Dedifferentiated amniotic fluid mesenchymal stem cell (primary cell): Measurements from ENCODE around the gene IMMP2L.

Experiments used
- DNase-seq: peaks from one replicate; pipeline ENCODE4 v3.0.0-alpha.2; 2016; ENCODE audit errors: extremely low spot score

The IMMP2L gene

DNA sequence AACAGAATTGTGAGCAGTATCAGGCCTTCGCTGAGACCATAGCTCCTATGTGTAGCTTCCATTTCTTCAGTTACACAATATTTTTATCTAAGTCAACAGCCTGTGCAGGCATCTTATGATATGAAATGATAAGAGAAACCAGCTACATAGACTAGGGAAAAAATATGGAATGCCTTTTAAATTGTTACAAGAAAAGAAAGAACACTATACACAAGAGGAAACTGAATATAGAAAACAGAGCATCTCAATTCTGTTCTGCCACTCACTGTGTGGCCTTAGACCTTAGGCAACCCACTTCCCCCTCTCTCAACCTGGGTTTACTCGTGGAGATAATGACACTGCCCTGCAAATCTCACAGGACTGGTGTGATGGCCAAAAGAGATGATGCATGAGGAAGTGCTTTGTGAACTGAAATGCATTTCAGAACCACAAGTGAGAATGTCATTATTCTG is 338.5 kb downstream of the IMMP2L start:
- no peak for DNase-seq

- no peak for DNase-seq
Measured at GRCh38 chr7:111215550-111215949, 346.7 kb downstream of the IMMP2L start.

DNA sequence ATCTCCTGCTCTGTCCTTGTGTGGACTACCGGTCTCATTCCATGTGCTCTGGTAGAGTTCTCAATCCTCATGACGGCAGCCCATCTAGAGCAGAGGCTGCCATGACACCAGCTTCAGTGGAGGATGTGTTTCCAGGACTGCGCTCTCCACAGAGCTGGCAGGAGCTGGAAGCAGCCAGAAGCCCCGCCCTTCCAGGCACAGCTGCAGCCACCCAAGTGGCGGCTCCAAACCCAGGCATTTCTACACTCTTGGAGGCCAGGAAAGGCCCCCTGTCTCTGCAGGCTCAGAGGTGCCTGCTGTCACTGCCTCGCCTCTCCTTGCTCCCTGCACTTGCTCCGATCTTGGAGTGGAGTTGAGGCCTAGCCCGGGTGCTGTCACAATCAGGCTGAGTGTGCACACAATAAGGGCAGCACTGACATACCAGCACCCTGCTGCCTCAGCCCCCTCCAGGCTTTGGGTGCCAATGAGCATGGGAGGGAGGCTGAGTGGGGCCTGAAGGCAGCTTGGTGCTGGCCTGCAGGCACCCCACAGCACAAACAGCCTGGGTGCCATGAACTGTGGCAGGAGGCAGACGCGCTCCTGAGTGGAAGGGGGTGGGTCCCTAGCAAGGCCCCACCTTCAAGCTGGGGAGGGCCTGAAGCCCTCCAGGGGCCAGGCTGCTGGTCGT is 349.3 kb downstream of the IMMP2L start:
- DNase-seq, result no peak

DNA sequence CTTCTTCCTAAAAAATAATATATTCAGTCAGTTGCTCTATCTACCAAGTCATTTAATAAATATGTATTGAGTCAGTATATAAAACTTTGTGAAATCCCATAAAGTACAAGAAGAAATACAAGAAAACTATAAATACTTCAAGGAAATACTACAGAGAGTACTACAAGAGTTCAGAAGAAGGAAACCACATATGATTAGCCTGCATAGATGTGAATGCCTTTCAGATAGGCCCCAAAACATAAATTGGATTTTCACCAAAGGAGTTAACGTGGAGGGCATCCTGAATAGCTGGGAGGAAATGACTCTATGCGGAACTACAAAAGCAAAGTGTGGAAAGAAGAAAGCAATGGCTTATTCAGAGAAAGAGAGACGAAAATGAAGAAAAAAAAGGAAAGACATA is 351.3 kb downstream of the IMMP2L start:
- DNase-seq, result no peak

- DNase-seq, result no peak
Measured at GRCh38 chr7:111210043-111210442, 352.2 kb downstream of the IMMP2L start.

- DNase-seq, result no peak
Measured at GRCh38 chr7:111205251-111205650, 357.0 kb downstream of the IMMP2L start.

- DNase-seq, result no peak
Measured at GRCh38 chr7:111202321-111202720, 360.0 kb downstream of the IMMP2L start.

- no peak for DNase-seq
Measured at GRCh38 chr7:111199643-111200042, 362.6 kb downstream of the IMMP2L start.

GRCh38 chr7:111198255-111198654 is 364.0 kb downstream of the IMMP2L start:
- DNase-seq, result peak; percentile 98

- DNase-seq, result no peak
Measured at GRCh38 chr7:111196655-111197054, 365.6 kb downstream of the IMMP2L start.

- no peak for DNase-seq
Measured at GRCh38 chr7:111192614-111193413, 369.5 kb downstream of the IMMP2L start.

DNA sequence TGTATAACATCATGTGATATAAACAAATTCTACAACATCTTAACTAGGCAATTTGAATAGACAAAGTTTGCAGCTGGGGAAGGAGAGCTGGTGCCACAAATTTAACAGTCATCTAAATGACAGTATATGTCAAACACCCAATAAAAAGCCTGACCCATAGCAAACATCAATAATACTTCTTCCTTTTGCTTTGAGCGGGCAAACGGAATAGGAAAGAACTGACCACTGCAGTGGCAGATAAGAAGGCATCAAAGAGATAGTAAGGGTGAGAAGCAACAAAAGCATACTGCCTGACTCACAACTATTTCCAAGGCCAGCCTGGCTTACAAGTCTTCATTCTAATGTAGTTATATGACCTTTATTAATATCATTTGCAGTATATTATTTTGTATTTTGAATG is 371.5 kb downstream of the IMMP2L start:
- no peak for DNase-seq

- no peak for DNase-seq
Measured at GRCh38 chr7:111184987-111185386, 377.3 kb downstream of the IMMP2L start.

DNA sequence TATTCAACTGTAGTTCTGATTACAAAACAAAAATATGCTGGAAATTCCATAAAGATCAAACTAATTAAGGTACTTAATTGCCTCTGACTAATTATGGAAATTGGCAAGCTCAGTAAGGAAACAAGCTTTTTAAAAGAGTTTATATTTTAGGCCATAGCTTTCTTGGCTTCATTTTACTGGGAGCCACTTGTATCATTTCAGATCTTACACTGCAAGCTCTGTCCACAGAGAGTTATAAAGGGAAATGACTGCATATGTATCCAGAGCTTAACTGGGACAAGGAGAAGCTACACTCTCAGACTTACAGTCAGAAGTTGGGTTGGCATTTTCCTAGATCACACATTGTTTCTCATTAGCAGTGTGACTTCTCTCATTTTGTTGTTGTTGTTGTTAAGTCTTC is 379.0 kb downstream of the IMMP2L start:
- no peak for DNase-seq

GRCh38 chr7:111180338-111180737 is 382.0 kb downstream of the IMMP2L start:
- no peak for DNase-seq

- DNase-seq, result no peak
Measured at GRCh38 chr7:111175908-111176441, 386.3 kb downstream of the IMMP2L start.

- DNase-seq, result no peak
Measured at GRCh38 chr7:111174510-111174909, 387.8 kb downstream of the IMMP2L start.

DNA sequence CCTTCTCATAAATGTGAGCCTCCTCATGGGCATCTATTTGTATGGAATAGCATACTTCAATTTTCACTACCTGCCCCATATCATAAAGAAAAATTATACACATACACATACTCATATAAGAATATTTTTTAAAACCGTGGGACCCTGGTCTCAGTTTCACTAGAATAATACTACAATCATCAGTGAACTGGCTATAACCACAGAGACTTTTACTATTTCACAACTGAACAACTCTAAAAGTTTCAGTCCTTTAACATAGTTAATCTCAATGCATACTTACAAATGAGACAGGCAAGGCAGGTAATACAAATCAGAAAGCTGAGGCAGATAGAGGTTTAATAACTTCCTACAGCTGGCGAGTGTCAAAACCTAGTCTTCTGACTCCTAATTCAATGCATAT is 388.3 kb downstream of the IMMP2L start:
- DNase-seq, result no peak

DNA sequence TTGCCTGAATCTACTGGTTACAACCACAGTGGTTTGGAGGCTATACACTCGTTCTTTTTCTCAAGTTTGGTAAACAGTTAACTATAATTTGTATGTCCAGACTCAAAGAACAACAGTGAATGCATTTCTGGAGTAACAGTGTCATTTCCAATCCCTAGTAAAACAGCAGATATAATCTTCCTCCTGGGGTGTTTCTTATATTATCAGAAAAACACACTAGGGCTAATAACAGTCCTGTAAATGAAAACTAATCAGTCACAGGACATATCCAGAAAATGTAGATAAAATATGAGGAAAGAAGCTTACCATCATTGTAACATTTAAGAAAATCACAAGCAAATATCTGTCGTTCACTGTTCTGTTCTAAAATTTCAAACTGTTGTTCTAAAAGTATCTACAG is 388.8 kb downstream of the IMMP2L start:
- no peak for DNase-seq

GRCh38 chr7:111172564-111173257 is 389.6 kb downstream of the IMMP2L start:
- no peak for DNase-seq

DNA sequence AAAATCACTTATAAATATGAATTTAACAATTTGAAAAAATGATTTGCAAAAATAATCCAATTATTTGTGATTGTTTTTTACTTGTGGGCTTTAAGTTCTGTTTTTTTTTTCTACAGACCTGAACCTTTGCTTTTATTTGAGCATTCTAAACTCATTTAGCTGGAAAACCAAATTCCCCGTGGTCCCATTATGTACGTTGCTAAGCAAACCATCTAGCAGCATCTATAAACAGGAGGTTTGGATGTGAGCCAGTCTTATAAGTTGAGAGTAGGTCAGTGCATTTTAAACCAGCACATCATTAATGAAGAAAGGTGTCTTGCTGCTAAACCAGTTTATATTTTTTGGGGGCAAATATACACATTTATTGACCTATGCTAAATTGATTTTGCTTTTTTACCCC is 394.1 kb downstream of the IMMP2L start:
- DNase-seq, result no peak

- DNase-seq, result no peak
Measured at GRCh38 chr7:111164442-111164841, 397.9 kb downstream of the IMMP2L start.
